Thyroid gland (tissue), 4 donors: ENCODE results near the gene NEK6. TPM values are rescaled to one million over a fixed set of nuclear protein-coding genes. Genes with fewer than 3 reads are reported as not detected.

Source experiments
- DNase-seq, 2 donors: peaks; one replicate each; pipeline ENCODE4 v3.0.0-alpha.2; 2019
- H3K27ac ChIP-seq, 3 donors: fragments of 200-600 bp; sonication (generic); 1 replicate in 2 of 3; 2 replicates in 1 of 3; pipeline ENCODE4 v1.5.1; 2016 to 2019; ENCODE audit warnings: mild to moderate bottlenecking in 1 of 3, moderate library complexity in 1 of 3
- H3K27me3 ChIP-seq: fragments of 200-600 bp; sonication (generic); one replicate; pipeline ENCODE4 v1.5.1; 2019
- H3K36me3 ChIP-seq, 2 donors: fragments of 200-600 bp; sonication (generic); one replicate each; pipeline ENCODE4 v1.5.1; 2016 to 2019
- H3K4me1 ChIP-seq, 2 donors: fragments of 200-600 bp; sonication (generic); one replicate each; pipeline ENCODE4 v1.5.1; 2017 to 2019
- H3K4me3 ChIP-seq, 3 donors: fragments of 200-600 bp; sonication (generic); replicated peaks in 1 of 3; 1 replicate in 2 of 3; 2 replicates in 1 of 3; pipeline ENCODE4 v1.5.1; 2016; ENCODE audit warnings: mild to moderate bottlenecking in 1 of 3
- H3K9me3 ChIP-seq: fragments of 200-600 bp; sonication (generic); one replicate; pipeline ENCODE4 v1.5.1; 2017
- POLR2A ChIP-seq, 2 donors: fragments of 450-650 bp; IDR thresholded peaks; one replicate each; pipeline ENCODE4 v1.6.1; 2017; ENCODE audit warnings: antibody characterized with exemption in 2 of 2, mild to moderate bottlenecking in 2 of 2, moderate library complexity in 1 of 2
- WGBS, 2 donors: methylation state at CpG; one replicate each; pipeline ENCODE4 v1.1.5; 2017; 5-methylcytosine and 5-hydroxymethylcytosine counted together
- intact Hi-C: fragments of 100-400 bp; cut with DNase I; formaldehyde crosslinking; loops from one replicate; pipeline ENCODE4 v1.15.1; 2023
- total RNA-seq, 4 donors: library from RNA; depleted of rRNA; stranded (reverse); fragments of >200 nt; gene quantifications; one replicate each; pipeline ENCODE4 v1.2.3, GENCODE V29; 2016
- TF ChIP-seq, protein P1 (sequence below), 6 experiments: fragments of 200-600 bp in 3 of 6; fragments of 450-650 bp in 3 of 6; sonication (generic) in 3 of 6; IDR thresholded peaks; one replicate each; pipeline ENCODE4 v1.5.1; 2016 to 2019; ENCODE audit warnings: antibody characterized with exemption in 6 of 6, mild to moderate bottlenecking in 2 of 6, inconsistent platforms in 1 of 6, moderate library complexity in 1 of 6

The NEK6 gene
- total RNA-seq, 4 donors from 2014 or later = 10.7 to 12.8 (median 11.0) TPM

DNA sequence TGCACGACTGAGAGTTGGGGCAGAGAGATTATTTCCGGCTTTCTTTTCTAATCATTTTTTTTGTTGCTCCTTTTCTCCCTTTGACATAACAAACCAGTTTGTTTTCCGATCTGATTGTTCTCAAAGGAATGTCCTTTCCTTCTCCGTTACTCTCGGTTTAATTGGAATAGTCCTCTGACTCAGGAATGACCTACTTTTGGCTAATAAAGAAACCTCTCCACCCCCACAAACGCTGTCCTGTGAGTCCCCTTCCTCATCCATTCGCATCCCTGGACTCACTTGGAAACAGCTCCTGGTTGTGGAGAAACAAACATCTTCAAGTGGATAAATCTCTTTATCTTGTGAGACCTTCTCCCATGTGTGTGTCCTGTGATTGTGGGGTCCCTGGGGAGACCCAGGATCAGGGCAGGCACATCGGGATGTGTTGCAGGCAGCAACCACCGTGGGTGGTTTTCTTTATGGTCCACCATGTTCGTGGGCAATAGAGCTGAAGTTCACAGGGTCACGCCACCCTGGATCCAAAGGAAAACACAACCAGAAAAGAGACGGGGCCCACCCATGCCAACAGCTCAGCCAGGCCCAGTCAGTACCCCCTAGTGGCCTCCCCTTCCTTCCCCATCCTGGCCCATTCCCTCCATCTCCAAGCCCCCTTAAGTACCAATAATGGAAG is 45.2 kb upstream of the NEK6 start:
- H3K9me3 ChIP-seq = no peaks in the 10 kb centered on the region
- H3K4me1 ChIP-seq = no peaks in the 10 kb centered on the region
- no peak overlapping the region for H3K4me3 ChIP-seq
- intact Hi-C loops = no loop called here
- WGBS, 2 donors = 63 to 78% methylated on average over 12 of the region's 12 CpGs
- no peaks in the 10 kb centered on the region for H3K27me3 ChIP-seq
- TF ChIP-seq, protein P1, sequence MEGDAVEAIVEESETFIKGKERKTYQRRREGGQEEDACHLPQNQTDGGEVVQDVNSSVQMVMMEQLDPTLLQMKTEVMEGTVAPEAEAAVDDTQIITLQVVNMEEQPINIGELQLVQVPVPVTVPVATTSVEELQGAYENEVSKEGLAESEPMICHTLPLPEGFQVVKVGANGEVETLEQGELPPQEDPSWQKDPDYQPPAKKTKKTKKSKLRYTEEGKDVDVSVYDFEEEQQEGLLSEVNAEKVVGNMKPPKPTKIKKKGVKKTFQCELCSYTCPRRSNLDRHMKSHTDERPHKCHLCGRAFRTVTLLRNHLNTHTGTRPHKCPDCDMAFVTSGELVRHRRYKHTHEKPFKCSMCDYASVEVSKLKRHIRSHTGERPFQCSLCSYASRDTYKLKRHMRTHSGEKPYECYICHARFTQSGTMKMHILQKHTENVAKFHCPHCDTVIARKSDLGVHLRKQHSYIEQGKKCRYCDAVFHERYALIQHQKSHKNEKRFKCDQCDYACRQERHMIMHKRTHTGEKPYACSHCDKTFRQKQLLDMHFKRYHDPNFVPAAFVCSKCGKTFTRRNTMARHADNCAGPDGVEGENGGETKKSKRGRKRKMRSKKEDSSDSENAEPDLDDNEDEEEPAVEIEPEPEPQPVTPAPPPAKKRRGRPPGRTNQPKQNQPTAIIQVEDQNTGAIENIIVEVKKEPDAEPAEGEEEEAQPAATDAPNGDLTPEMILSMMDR (IDR thresholded peaks at IDR 0.05) = no peak
- DNase-seq = no peak
- no peak overlapping the region for H3K27ac ChIP-seq
- H3K36me3 ChIP-seq = no peaks in the 10 kb centered on the region

DNA sequence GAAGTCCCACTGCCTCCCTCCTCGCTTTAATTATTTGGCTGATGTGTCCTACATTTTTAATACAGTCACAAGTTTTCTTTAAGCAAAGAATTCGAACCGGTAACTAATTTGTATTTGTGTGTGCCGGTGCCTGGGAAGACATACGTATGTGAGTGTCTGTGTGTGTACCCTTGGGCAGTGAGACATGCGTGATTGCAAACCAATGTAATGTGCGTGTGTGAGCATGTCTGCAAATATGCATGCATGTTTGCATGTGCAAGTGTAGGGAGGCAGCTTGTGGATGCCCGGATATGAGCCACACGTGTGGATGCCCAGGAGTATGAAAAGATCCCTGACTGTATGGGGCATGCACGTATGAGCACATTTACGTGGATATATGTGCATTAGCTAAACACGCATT is 44.4 kb upstream of the NEK6 start:
- H3K4me1 ChIP-seq = no peaks in the 10 kb centered on the region
- DNase-seq = no peak

DNA sequence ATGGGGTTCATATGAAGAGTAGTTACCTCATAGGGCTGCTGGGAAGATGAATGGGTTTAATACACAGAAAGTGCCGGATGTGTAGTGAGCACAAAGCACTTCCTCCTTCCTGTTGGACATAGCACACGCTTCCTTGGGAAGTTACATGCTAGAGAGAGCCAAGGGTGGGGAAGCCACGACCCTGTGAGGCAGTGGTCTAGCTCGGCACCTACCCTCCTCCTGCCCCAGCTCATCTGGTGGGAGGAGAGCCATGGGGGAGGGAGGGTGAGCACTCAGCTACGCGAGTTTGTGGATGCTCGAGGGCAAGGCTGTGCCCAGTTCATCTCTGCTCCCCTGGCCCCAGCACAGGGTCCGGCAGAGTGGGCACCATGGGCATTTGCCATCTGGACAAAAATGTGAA is 43.6 kb upstream of the NEK6 start:
- Histone ChIP-seq H3K4me1 (no peaks in the 10 kb centered on the region), H3K36me3 (no peaks in the 10 kb centered on the region), H3K9me3 (no peaks in the 10 kb centered on the region), H3K27me3 (no peaks in the 10 kb centered on the region), H3K27ac (no peak overlapping the region), H3K4me3 (no peak overlapping the region)
- no peak for DNase-seq
- WGBS, 2 donors = 55 to 72% methylated on average over 8 of the region's 8 CpGs
- intact Hi-C loops = no loop called here
- TF ChIP-seq POLR2A (IDR thresholded peaks at IDR 0.05) = no peak
- TF ChIP-seq, protein P1 (IDR thresholded peaks at IDR 0.05) = no peak

More for the DNA sequence above, 44.4 kb upstream of the NEK6 start:
- H3K36me3 ChIP-seq = no peaks in the 10 kb centered on the region
- intact Hi-C loops = no loop called here
- no peaks in the 10 kb centered on the region for H3K9me3 ChIP-seq
- no peak overlapping the region for H3K27ac ChIP-seq
- H3K27me3 ChIP-seq = no peaks in the 10 kb centered on the region
- WGBS, 2 donors = 87 to 92% methylated on average over 12 of the region's 12 CpGs
- TF ChIP-seq POLR2A (IDR thresholded peaks at IDR 0.05) = no peak
- TF ChIP-seq, protein P1 (IDR thresholded peaks at IDR 0.05) = no peak
- H3K4me3 ChIP-seq = no peak overlapping the region

DNA sequence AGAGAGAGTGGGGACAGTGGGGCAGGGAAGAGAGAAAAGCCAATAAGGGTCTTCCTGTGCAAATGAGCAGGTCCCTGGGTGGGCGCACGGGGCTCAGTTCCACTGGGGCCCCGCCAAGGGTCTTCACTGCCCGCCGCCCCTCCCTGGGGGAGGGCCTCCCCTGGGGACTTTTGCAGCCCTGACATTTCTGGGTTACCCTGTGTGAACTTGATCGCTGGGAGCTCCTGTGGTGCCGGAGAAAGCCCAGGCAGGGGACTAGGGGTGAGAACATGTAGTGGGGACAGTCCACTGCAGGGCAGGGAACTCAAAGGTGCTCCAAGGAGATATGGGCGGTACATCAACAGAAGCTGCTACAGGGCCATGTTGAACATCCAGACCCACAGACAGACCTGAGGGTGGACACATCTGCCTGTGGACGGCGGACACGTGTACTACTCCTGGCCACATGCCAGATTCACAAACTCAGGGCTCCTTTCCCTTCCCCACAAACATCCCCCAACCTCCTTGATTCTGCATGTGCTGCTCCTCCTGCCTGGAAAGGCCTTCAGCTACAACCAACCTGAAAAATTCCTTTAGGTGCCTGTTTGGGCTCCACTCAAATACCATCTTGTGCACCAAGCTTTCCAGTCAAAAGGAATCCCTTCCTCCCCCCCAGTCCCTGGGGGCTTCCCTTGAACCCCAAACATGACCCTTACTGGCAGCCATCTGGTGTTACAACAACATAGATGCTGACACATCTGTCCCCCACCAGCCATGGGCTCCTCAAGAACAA is 43.0 kb upstream of the NEK6 start:
- TF ChIP-seq POLR2A (IDR thresholded peaks at IDR 0.05) = no peak
- TF ChIP-seq, protein P1 (IDR thresholded peaks at IDR 0.05) = no peak
- Histone ChIP-seq H3K27me3 (no peaks in the 10 kb centered on the region), H3K4me1 (no peaks in the 10 kb centered on the region), H3K36me3 (no peaks in the 10 kb centered on the region), H3K27ac (no peak overlapping the region), H3K9me3 (no peaks in the 10 kb centered on the region), H3K4me3 (no peak overlapping the region)
- DNase-seq = no peak
- intact Hi-C loops = no loop called here
- WGBS, 2 donors = 61 to 65% methylated on average over 7 to 11 of the region's 11 CpGs

DNA sequence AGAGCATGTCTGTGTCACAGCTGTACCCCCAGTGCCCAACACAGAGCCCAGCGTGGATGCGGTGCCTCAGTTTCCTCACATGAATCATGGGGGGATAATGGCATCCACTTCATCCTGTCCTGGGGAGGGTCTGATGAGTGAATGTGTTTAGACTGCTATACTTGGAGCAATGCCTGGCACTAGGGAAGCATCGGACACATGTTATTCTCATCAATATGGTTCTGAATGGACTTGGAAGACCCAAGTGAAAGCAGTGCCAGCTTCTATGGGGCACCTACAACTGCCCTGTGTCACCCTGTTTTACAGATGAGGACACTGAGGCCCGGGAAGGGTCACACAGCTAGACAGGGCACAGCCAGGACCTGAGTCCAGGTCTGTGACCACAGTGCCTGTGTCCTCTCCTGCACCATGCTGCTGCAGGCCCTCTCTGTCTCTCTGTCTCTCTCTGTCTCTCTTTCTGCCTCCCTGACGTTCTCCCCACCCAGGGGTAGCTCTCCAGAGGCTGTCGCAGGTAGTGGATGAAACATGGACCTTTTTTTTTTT is 42.3 kb upstream of the NEK6 start:
- Histone ChIP-seq H3K9me3 (no peaks in the 10 kb centered on the region), H3K27ac (no peak overlapping the region), H3K36me3 (no peaks in the 10 kb centered on the region), H3K27me3 (no peaks in the 10 kb centered on the region), H3K4me3 (no peak overlapping the region), H3K4me1 (peaks cover 0 to 1% of the 10 kb centered on the region in 2 donors)
- no peak for TF ChIP-seq POLR2A (IDR thresholded peaks at IDR 0.05)
- TF ChIP-seq, protein P1 (IDR thresholded peaks at IDR 0.05) = no peak
- intact Hi-C loops = no loop called here
- WGBS, 2 donors = 87 to 92% methylated on average over 3 to 6 of the region's 6 CpGs
- DNase-seq = no peak
